ENCODE results near the gene A3GALT2.

The A3GALT2 gene

DNA sequence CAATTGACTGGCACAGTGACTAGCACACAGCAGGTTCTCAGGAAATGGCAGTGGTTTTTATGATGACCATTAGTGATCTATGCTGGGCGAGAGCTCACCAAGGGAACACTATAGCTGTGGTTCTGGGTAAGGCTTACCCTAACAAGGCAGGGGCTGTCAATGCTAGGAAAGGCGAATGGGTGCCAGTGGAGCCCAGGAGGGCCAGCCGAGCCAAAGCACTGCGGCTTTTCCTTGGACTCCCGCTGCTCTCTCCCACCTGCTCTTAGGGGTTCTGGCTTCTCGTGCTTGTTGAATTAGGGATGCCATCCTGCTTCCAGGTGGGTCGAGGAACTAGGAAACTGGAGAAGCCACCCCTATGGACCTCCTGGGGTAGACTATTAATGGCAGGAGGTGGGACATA, 10.0 kb upstream of the A3GALT2 start:
- DNase-seq, result no peak

DNA sequence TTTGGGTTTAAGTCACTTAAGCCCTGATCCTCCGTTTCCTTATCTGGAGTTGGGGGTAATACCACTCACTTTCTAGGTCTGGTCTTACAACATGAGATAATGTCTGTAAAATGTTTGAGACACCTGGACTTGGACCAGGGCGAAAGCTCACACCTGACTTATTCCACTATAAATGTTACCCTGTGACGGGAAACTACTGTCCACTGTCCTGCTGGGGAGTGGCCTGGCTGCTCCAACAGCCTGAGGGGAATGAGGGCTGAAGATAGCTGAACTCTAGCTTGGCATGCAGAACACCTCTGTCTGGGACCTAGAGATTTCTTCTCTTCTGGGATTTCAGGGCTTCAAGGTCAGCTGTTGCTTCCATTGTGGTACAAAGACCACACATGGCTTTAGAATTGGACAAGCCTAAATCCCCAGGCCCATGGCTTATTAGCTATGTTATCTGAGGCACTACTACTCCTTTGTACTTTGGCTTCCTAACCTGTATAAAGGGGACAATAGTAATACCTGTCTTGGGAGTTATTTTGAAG, 9.5 kb upstream of the A3GALT2 start:
- DNase-seq, result no peak

DNA sequence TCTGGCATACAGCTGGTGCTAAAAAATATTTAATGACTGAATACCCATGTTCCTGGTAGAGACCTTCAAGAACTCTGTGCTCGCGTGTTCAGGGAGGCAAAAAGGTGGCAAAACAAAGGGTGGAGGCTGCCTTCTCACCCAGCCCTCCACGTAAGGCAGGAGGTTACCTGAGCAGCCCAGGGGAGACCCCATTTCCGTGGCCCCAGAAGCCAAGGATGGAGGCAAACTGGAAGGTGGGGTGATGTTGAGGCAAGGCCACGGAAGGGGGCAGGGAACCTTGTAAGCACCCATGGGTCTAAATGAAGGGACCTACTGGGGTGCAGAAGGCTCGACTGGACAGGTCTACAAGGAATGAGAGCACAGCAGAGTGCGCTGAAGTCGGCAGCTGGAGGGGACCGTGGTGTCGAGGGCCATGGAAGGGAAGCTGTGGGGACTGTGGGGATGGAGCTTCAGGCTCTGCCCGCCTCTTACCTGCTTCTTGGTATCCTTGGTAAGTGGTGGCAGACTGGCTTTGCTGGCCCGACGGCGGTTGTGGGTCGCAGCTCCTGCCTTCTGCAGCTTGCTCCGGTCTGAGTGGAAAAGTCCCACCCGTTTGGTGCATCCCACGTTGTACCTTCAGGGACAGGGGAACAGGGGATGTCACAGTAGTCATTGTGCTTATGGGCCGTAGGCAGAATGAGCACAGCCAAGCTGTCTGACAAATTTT, 8.9 kb upstream of the A3GALT2 start:
- DNase-seq, result no peak

DNA sequence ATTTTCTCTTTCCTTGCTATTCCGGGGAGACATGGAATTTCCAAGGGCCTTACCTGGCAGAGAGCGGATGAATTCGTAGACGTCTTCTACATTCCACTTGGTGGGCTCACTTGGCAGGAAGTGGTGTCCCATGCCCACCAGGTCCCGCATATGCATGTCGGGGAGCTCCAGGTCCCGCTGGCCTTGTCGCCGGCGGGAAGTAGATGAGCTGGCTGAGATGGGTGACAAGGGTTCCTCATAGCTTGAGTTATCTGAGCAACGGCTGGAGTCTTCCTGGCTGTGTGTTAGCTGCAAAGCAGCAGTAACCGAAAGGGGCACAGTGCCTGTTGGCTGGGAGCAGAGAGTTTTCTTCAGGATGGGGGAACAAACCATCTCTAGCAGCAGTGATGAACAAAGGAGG, 7.9 kb upstream of the A3GALT2 start:
- no peak for DNase-seq

DNA sequence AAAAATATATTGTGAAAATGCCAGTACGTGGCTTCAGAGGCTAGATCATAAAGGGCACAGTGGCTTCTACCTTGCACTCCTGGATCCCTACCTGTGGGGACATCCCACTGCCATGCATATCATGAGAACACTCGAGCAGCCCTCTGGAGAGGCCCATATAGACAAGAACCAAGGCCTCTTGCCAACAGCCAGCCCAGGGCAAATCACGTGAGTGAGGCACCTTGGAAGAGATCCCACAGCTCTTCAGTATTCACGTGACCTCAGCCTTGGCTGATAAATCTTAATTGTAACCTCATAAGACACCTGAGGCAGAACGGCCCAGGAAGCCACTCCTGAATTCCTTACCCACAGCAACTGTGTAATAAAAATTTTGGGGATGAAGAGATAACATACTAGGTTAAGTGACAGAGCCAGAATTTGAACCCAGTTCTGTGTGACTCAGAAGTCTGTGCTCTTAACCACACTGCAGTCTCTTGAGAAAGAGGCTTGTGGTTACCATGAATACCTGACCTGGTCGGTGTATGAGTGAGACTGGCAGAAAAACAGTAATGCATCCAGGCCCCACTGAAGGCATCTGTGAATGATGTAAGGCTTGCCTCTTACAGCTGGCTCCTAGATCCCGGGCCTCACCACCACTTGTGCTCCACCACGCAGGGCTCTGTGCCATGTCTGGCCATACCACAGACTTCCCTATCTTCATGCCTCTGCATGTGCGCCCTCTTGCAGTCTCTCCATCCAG, 6.9 kb upstream of the A3GALT2 start:
- DNase-seq, result no peak

DNA sequence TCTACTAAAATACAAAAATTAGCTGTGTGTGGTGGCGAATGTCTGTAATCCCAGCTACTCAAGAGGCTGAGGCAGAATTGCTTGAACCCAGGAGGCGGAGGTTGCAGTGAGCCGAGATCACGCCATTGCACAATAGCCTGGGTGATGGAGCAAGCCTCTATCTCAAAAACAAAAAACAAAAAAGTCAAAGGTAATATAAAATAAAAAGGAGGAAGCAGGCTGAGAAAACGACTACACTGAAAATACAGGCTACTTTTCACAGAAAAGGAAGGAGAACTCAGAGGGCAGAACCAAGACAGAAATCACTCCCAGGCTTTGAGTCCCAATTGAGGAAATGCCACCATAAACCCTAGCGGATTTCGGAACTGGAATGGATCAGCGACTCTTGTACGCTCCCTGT, 5.9 kb upstream of the A3GALT2 start:
- no peak for DNase-seq

DNA sequence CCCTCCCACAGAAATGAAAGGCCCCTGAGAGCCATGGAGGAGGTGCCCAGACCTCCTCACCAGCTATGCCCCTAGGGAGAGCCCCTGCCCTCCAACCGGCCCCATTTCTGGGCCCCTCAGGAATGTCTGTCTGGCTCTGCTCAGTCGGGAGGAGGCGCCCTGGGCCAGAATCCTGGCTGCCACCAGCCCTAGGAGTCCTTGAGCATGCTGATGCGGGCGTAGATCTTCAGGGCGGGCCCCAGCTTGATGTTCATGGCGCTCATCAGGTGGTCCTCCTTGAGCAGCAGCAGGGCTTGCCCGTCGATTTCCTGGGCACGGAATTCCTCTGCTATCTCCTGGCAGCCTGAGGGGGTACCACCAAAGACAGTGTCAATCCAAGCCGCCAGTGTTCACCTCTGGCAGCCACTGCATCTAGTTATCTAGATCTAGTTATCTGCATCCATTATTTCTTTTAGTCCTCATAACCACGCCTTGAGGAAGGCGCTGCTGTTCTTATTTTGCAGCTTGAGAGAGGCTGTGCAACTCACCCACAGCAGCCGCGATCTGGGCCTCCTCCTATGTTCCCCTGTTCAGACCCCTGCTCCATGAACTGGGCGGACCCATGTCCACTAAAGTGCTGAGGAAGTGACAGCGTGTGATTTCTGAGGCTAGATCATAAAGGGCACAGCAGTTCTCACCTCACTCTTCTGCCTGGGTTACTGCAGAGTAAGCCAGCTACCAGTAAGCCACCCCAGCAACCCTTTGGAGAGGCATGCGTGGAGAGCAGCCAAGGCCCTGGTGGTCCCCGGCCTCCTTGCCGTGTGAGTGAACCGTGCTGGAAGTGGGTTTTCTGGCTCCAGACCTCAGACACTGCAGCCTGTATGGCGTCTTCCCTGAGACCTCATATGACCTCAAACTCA, 4.0 kb upstream of the A3GALT2 start:
- DNase-seq, result no peak

DNA sequence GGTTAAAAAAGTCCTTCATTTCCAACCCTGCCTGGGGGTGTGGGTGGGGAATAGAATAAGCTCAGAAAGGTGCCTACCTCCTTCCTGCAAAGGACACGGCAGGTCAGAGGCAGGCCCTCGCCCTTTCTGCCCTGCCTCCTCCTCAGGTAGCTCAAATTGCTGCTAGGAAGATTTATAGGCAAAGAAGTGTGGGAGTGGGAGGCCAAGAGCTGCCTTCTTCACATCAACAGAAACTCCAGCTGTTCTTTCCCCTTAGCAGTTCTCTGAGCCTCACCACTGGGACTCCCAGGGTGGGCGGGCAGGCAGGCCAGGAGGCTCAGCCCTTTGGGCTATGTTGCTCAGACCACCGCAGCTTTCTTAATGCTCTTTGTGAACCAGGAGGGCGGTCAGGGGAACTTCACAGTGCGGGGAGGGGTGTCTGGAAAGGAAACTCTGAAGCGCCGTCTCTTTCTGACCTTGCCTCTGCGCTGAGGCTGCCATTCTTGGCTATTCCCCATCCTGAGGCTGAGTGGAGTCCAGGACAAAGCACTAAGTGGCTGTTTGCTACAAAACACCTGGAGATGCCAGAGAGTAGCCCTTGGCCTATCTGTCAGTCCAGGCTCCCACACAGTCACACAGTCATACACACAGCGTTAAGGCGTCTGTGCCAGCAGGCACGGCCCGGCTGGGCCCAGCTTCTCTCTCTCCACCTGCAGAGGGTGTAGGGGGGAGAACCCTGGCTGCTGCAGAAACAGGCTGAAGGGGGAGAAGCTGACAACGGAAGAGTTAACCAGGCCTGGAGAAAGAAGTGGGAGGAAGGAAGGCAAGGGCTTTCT, 3.0 kb upstream of the A3GALT2 start:
- DNase-seq, result no peak

DNA sequence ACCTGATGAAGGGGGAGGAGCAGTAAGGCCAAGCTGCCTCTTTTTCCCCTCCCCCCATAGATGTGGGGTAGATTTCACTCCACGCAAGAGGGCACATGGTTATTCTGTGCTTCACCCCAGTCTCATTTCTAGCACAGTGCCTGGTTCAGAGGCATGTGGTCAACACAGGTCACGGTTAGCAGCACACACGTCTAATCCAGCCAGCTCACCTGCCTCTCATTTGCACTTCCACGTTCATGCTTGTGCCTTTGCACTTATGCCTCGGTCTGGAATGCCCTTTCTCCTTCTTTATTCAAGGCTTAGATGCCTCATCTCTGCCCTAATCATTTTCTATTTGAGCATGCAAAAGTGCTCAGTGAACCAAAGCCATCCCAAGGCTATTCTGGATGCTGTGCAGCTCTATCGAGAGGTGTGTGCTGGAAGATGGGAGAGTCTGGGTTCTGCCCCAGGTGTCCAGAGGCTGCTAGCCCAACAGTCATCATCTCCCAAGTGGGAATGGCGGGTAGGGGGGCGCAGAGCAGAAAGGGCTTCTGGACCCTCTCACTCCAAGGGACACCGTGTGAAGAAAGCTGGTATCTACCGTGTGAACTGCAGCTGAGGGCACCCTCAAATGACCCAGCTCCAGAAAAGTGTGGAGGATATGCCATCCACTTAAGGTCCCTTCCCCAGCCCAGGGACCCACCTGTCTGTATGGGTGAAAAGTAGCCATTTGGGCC, 2.1 kb upstream of the A3GALT2 start:
- DNase-seq, result no peak

DNA sequence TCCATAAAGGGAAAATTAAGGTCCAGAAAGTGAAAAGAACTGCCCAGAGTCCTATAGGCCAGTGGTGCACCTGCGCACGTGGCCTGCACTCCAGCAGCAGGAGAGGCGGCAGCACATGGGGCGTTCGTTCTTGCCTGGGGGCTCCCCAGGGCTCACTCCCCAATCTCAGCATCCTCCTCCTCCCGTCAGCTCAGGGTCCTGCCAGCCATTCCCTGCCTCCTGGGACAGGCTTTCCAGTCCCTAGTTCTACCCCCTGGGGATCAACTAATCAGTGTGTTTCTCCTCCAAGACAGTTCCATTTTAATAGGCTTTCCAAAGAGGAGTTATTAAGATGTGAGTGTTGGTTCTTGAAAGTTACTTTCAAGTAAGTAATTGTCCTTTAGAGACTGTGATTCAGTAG, 1.2 kb upstream of the A3GALT2 start:
- DNase-seq, result no peak

DNA sequence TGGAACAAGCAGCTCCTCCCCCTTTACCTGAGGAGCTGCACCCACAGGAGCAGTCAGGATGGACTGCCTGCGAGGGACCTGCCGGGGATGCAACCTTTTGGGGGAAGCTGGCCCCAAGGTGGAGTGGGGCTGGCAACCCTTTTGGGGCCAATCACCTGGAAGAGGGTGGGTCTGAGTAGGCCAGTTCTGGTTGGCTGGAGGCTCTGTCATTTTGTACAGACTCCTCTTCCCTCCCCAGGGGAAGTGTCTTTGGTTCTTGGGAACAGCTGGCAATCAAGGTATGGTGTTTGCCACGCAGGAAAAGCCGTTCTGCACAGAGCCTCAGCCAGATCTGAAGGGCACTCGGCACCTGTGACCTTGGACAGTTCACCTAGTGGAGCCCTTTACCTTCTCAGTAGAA, 280 bp upstream of the A3GALT2 start:
- no peak for DNase-seq

DNA sequence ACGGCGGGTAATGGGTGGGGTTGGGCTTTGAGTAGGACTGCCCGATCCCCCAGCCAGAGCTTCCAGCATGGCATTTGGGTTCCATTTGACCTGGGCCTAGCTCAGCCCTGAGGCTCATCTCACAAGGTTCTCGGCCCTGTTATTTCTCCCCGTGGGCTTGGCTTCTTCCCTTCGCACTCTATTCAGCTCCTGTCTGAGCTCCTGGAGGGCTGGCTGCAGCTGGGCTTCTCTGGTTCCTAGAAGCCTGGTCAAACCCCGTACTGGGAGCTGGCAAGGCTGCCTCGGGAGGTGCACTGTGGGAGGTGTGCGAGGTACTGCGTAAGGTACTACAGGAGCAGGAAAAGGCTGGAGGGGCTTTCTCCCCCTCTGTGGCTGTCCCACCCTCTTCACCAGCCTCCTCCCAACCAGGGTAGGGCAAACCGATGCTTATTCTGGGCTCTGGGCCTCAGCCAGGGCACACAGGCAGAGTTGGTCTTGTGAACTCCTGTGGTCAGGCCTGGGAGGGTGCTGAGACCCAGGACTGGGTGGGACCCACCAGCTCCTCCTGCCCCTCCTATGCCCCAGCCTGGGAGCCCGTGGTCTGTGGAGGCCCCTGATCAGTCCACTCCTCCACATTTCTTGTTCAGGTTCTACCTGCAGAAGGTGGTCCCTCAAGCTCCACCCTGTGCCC, 814 bp downstream of the A3GALT2 start:
- no peak for DNase-seq

DNA sequence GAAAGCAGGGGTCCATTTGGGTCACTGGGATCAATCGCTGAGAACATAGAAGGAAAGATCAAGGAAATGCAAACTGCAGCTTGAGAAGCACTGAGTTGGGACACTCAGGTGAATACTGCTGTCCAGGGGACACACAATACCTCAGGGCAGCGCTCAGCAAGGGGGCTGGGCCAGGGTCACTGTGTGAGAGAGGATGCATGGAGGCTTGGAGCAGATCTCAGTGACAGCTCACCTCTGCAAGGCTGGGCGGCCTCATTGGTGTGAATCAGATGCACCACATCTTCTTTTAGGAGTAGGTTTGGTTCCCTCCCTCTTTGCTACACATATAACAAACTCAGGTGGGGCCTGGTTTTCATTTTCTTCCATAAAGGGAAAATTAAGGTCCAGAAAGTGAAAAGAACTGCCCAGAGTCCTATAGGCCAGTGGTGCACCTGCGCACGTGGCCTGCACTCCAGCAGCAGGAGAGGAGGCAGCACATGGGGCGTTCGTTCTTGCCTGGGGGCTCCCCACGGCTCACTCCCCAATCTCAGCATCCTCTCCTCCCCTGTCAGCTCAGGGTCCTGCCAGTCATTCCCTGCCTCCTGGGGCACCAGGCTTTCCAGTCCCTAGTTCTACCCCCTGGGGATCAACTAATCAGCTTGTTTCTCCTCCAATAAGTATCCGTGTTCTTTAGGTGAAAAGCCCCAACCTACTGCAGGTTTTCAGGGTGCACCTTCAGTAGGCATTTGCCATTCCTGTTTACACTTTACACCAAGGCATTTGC, 1.5 kb downstream of the A3GALT2 start:
- no peak for DNase-seq

DNA sequence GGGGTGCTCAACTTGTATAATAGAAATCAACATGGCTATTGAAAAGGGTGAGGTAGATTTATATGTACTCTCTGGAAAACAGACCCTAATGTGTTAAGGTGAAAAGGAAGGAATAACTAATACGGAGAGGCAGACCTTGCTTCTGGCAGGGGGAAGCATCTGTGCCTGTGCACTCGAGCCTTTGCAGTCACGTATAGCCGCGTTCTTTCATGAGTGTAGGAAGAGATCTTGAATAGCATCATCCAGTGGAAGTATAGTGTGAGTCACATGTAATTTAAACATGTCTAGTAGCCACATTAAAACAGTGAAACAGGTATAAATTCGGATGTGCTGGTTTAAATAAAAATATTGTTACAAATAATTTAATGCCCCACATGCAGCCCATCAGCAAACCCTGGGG, 3.0 kb downstream of the A3GALT2 start:
- no peak for DNase-seq

DNA sequence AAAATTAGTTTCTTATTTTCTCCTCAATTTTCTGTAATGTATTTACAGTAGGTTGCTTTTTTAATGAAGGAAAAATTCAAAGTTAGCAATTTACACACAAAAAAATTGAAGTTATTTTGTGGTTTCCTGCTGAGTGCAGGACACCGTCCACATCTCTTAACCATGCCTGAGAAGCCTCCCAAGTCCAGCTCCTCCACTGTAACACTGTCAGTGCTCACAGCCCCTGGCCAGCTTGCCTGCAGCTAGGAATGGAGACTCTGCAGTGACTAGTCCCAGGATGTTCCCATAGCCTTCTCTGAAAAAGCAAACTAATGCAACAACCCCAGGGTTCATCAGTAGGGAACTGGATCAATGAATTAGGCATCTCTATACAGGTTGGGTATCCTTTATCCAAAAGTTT, 3.5 kb downstream of the A3GALT2 start:
- no peak for DNase-seq

DNA sequence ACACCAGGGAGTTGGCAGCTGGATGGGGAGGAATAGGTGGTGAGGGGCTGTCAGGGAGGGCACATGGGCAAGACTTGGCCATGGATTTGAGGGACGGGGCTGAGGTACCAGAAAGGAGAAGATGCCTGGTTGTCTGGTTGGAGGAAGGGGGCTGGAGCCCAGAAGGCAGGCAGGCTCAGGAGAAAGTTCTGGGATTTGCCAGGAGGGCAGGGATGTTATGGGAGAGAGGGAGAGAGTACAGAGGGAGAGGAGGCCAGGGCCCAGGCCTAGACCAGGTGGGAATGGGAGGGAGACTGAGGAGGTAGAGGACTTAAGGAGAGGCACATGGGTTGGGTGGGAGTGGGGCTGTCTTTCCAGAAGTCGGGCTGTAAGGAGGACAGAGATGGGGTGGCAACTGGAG, 4.3 kb downstream of the A3GALT2 start:
- no peak for DNase-seq

DNA sequence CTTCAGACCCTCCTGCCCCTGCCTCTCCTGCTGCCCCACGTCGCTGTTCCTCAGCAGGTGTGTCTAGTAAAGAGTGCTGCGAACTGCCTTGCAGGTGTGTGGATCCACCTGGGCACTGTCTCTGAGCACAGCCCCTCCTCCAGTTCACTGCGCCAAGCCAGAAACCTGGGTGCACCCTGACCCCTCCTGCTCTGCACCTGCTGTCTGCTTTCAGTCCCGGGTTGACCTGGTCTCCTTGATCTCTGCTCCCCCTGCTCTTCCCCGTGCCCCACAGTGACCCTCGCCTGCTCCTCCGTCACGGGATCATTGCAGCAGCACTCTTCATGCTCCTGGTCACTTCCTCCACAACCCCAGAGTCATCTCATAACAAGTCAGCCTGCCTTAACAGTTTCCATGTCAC, 6.5 kb downstream of the A3GALT2 start:
- DNase-seq, result no peak

DNA sequence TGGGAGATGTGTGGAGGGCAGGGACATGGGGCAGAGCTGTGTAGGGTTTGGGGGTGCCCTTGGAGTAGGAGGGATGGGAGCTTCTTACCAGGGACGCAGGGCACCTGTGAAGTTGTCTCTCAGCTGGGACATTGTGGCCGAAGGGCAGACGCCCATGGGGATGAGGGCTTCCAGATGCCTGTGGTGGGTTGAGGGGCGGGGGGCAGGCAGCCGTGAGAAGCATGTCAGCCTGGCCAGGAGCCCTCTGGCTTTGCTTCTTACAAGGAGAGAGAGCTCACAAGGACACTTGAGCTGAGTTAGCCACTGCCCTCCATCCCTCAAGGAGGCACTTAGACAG, 8.5 kb downstream of the A3GALT2 start:
- no peak for DNase-seq

DNA sequence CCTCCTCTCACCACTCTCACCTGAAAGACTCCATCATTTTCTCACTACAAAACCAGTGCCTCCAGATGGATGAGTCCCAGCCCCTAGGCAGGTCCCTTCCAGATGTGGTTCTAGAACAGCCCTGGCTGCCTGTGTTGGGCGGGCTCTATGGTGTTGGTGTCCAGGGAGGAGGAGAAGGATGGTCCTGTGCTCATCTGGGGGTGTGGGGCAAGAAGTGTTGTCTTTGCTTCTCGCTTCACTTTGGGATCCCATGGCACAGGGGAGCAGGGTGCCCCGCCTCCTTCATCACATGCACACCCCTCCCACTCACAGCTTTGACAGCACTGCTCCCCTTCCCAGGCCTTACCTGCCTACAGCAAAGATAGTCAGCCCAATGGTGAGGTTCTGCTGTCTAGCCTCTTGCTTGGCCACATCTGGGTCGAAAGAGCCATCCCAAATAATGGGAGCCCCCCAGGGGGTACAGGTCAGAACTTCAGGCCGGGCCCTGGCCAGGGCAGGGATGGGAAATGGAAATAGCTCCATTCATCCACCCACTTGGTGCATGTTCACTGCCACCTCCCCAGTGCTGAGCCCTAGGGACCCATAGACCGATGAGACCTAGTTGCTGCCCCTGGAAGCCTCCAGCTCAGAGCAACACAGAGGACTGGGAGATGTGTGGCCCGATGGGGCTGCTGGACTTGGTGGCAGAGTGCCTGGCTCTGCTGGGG, 9.0 kb downstream of the A3GALT2 start:
- DNase-seq, result no peak

DNA sequence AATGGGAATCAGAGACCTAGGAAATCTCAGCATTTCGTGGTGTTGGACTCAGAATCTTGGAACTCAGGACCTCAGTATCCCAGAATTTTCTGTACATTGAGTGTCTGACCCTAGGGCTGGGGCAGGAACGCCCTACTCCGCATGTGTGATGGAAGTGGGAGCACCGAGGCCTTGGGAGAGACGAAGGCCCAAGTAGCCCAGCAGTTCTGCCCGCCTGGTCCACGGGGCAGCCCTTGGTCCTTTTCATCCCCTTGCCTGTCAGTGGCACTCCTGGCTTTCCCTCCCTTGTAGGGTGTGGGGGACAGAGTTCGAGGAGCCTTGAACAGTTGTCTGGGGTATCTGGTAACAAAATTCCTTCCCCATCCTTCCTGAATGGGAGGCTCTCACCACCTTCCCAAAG, 10.2 kb downstream of the A3GALT2 start:
- DNase-seq, result no peak
